Astrocyte (in vitro differentiated cells and primary cell): ENCODE results near the gene H6PD. TPM values are rescaled to one million over a fixed set of nuclear protein-coding genes. Genes with fewer than 3 reads are reported as not detected.
A peak's percentile ranks its signal among the peaks of the same experiment; 100 is the strongest.

Source experiments
- DNase-seq: peaks from one replicate; pipeline ENCODE4 v3.0.0-alpha.2; 2010; ENCODE audit warnings: low read depth
- FAIRE-seq: peaks from 2 replicates; lab custom pipeline; 2011; peaks lifted over from hg19 to GRCh38; lab: Jason Lieb, UNC
- H2AFZ ChIP-seq: 2 replicates; pipeline ENCODE4 v1.6.0; 2012; ENCODE audit warnings: low read depth, low read length, inconsistent platforms
- H3K27ac ChIP-seq: 2 replicates; pipeline ENCODE4 v1.5.1; 2011; ENCODE audit warnings: low read depth, low read length, inconsistent platforms
- H3K27me3 ChIP-seq: 2 replicates; pipeline ENCODE4 v1.6.0; 2011; ENCODE audit warnings: low read length, inconsistent platforms; ENCODE audit not compliant: insufficient read depth
- H3K36me3 ChIP-seq: 2 replicates; pipeline ENCODE4 v1.5.1; 2011; ENCODE audit warnings: low read length, inconsistent platforms; ENCODE audit not compliant: insufficient read depth
- H3K4me1 ChIP-seq: 2 replicates; pipeline ENCODE4 v1.5.1; 2011; ENCODE audit warnings: low read length, inconsistent platforms; ENCODE audit not compliant: insufficient read depth
- H3K4me2 ChIP-seq: 2 replicates; pipeline ENCODE4 v1.6.0; 2012; ENCODE audit warnings: low read length, inconsistent platforms
- H3K4me3 ChIP-seq: 2 replicates; pipeline ENCODE4 v1.5.1; 2011; ENCODE audit warnings: low read depth, mild to moderate bottlenecking, low read length, inconsistent platforms; ENCODE audit not compliant: insufficient read depth
- H3K79me2 ChIP-seq: 2 replicates; pipeline ENCODE4 v1.6.0; 2012; ENCODE audit warnings: mild to moderate bottlenecking, low read length, inconsistent platforms; ENCODE audit not compliant: insufficient read depth
- H3K9ac ChIP-seq: 2 replicates; pipeline ENCODE4 v1.6.0; 2012; ENCODE audit warnings: mild to moderate bottlenecking, low read length, inconsistent platforms
- H3K9me3 ChIP-seq: 2 replicates; pipeline ENCODE4 v1.5.1; 2012; ENCODE audit warnings: low read depth, mild to moderate bottlenecking, low read length, inconsistent platforms; ENCODE audit not compliant: insufficient read depth
- H4K20me1 ChIP-seq: 2 replicates; pipeline ENCODE4 v1.6.0; 2012; ENCODE audit warnings: low read length, inconsistent platforms; ENCODE audit not compliant: insufficient read depth
- H3K27ac Mint-ChIP-seq: one replicate; pipeline ENCODE4 v1.8.0; 2021; ENCODE audit warnings: mild to moderate bottlenecking, mixed read lengths; ENCODE audit not compliant: unreplicated experiment
- H3K27me3 Mint-ChIP-seq: one replicate; pipeline ENCODE4 v1.8.0; 2021; ENCODE audit warnings: low read depth, mixed read lengths; ENCODE audit not compliant: unreplicated experiment
- H3K36me3 Mint-ChIP-seq: one replicate; pipeline ENCODE4 v1.8.0; 2021; ENCODE audit warnings: low read depth, mixed read lengths; ENCODE audit not compliant: unreplicated experiment
- H3K4me1 Mint-ChIP-seq: one replicate; pipeline ENCODE4 v1.8.0; 2021; ENCODE audit warnings: low read depth, mixed read lengths; ENCODE audit not compliant: unreplicated experiment
- H3K4me3 Mint-ChIP-seq: one replicate; pipeline ENCODE4 v1.8.0; 2021; ENCODE audit warnings: mild to moderate bottlenecking, moderate library complexity, mixed read lengths; ENCODE audit not compliant: unreplicated experiment
- H3K9me3 Mint-ChIP-seq: one replicate; pipeline ENCODE4 v1.8.0; 2021; ENCODE audit warnings: mild to moderate bottlenecking, mixed read lengths; ENCODE audit not compliant: unreplicated experiment
- CTCF ChIP-seq: IDR thresholded peaks from 2 replicates; pipeline ENCODE4 v1.5.1; 2011; ENCODE audit warnings: low read depth, mild to moderate bottlenecking, inconsistent platforms, low read length, moderate library complexity; ENCODE audit not compliant: insufficient read depth
- EZH2 ChIP-seq: IDR thresholded peaks from 2 replicates; pipeline ENCODE4 v1.6.1; 2012; ENCODE audit warnings: mild to moderate bottlenecking, low read length, inconsistent platforms; ENCODE audit not compliant: insufficient read depth
- total RNA-seq: library from RNA; stranded (reverse); gene quantifications from 2 replicates; pipeline ENCODE4 v1.2.1, GENCODE V29; 2021

H6PD gene
- total RNA-seq, 1 donor from 2014 or later: 13.9 TPM

GRCh38 chr1:9202240-9202870 is 32.2 kb upstream of the H6PD start:
- H3K4me2 ChIP-seq: peak overlapping the region; percentile 99
- no peak overlapping the region for H3K27ac Mint-ChIP-seq
- no peaks in the 10 kb centered on the region for H3K36me3 Mint-ChIP-seq
- no peaks in the 10 kb centered on the region for H3K27me3 ChIP-seq
- peak overlapping the region; percentile 78 for H3K4me3 Mint-ChIP-seq
- H3K4me1 Mint-ChIP-seq: peaks cover 21% of the 10 kb centered on the region
- H3K27ac ChIP-seq: peak overlapping the region; percentile 72
- H3K4me1 ChIP-seq: peaks cover 54% of the 10 kb centered on the region
- no peaks in the 10 kb centered on the region for H3K36me3 ChIP-seq
- H3K79me2 ChIP-seq: peaks cover 55% of the 10 kb centered on the region
- no peaks in the 10 kb centered on the region for H3K9me3 Mint-ChIP-seq
- peaks cover 57% of the 10 kb centered on the region for H3K27me3 Mint-ChIP-seq
- no peaks in the 10 kb centered on the region for H3K9me3 ChIP-seq
- TF ChIP-seq EZH2 (no peak), CTCF (no peak)
- H2AFZ ChIP-seq: no peak overlapping the region
- FAIRE-seq: no peak
- peaks cover 4% of the 10 kb centered on the region for H4K20me1 ChIP-seq
- H3K9ac ChIP-seq: peak overlapping the region; percentile 89
- DNase-seq: no peak
- H3K4me3 ChIP-seq: peak overlapping the region; percentile 82

DNA sequence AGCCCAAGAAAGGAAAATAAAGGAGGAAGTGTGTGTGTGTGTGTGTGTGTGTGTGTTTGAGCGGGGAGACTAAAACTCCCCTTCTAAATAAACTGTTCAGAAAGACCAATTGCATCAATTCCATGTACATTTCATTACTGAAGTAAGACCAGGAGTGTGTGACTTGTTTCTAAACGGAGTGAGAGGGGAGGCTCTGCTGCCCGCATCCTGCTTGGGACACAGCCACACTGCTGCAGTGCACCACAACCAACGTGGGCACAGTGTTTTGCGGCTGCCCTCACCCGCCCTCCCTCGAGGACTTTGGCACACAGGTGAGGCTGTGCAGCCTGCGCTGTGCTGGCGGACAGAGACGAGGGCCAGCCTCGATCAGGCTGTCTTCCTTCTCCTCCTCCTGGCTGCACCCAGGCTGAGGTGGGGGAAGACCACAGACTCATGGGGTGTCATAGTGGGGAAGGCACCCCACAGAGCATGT is 31.0 kb upstream of the H6PD start:
- no peak for FAIRE-seq
- no peak overlapping the region for H2AFZ ChIP-seq
- H3K4me2 ChIP-seq: peak overlapping the region; percentile 99
- H4K20me1 ChIP-seq: peaks cover 4% of the 10 kb centered on the region
- H3K9ac ChIP-seq: peak overlapping the region; percentile 89
- peaks cover 43% of the 10 kb centered on the region for H3K79me2 ChIP-seq
- no peak overlapping the region for H3K27ac ChIP-seq
- no peak overlapping the region for H3K4me3 ChIP-seq
- no peaks in the 10 kb centered on the region for H3K36me3 Mint-ChIP-seq
- TF ChIP-seq CTCF (no peak), EZH2 (no peak)
- H3K27me3 ChIP-seq: no peaks in the 10 kb centered on the region
- H3K27me3 Mint-ChIP-seq: peaks cover 51% of the 10 kb centered on the region
- no peaks in the 10 kb centered on the region for H3K9me3 ChIP-seq
- H3K9me3 Mint-ChIP-seq: no peaks in the 10 kb centered on the region
- no peak for DNase-seq
- H3K4me1 Mint-ChIP-seq: peaks cover 21% of the 10 kb centered on the region
- H3K36me3 ChIP-seq: no peaks in the 10 kb centered on the region
- no peak overlapping the region for H3K4me3 Mint-ChIP-seq
- no peak overlapping the region for H3K27ac Mint-ChIP-seq
- peaks cover 51% of the 10 kb centered on the region for H3K4me1 ChIP-seq

GRCh38 chr1:9204156-9204720 is 30.3 kb upstream of the H6PD start:
- no peak for TF ChIP-seq CTCF
- Histone ChIP-seq H3K4me1 (peaks cover 46% of the 10 kb centered on the region), H3K27me3 (no peaks in the 10 kb centered on the region), H3K4me3 (no peak overlapping the region), H3K79me2 (peaks cover 37% of the 10 kb centered on the region), H3K9me3 (no peaks in the 10 kb centered on the region), H3K9ac (no peak overlapping the region), H3K27ac (no peak overlapping the region), H2AFZ (no peak overlapping the region), H3K4me2 (peak overlapping the region; percentile 99), H4K20me1 (peaks cover 4% of the 10 kb centered on the region), H3K36me3 (no peaks in the 10 kb centered on the region)
- Mint-ChIP-seq H3K4me1 (peaks cover 21% of the 10 kb centered on the region), H3K27me3 (peaks cover 51% of the 10 kb centered on the region), H3K27ac (no peak overlapping the region), H3K36me3 (no peaks in the 10 kb centered on the region), H3K4me3 (no peak overlapping the region), H3K9me3 (no peaks in the 10 kb centered on the region)
- no peak for FAIRE-seq
- DNase-seq: no peak
